DMS153 (cell line): ENCODE results near the gene CALD1.
"Not testable (repeated sequence)": the region's sequence is repeated elsewhere in the genome, so short reads cannot be mapped to it uniquely, and the experiment has no call there.

ENCODE experiments used
- DNase-seq: peaks from one replicate; lab custom pipeline; 2025; lab: John Stamatoyannopoulos, UW

Gene CALD1

GRCh38 chr7:134954197-134955082 is 175.0 kb downstream of the CALD1 start:
- peak; percentile 21 for DNase-seq

- DNase-seq = no peak
Observed at GRCh38 chr7:134957005-134957404, 177.6 kb downstream of the CALD1 start.

GRCh38 chr7:134959810-134960209 is 180.4 kb downstream of the CALD1 start:
- DNase-seq = no peak

GRCh38 chr7:134962270-134962780 is 182.9 kb downstream of the CALD1 start:
- no peak for DNase-seq

GRCh38 chr7:134963036-134963435 is 183.6 kb downstream of the CALD1 start:
- no peak for DNase-seq

- peak; percentile 69 for DNase-seq
Observed at GRCh38 chr7:134966691-134967090, 187.3 kb downstream of the CALD1 start.

GRCh38 chr7:134968110-134968509 is 188.7 kb downstream of the CALD1 start:
- no peak for DNase-seq

- not testable (repeated sequence) for DNase-seq
Observed at GRCh38 chr7:134981645-134982044, 202.2 kb downstream of the CALD1 start.

GRCh38 chr7:134985894-134986362 is 206.5 kb downstream of the CALD1 start:
- DNase-seq = no peak

GRCh38 chr7:134986363-134987251 is 207.2 kb downstream of the CALD1 start, which contains the start of gene AGBL3:
TSS of gene AGBL3 (plus strand) at chr7:134986508. CDS start at chr7:134987934, 1,426 bp downstream.
- peak; percentile 95 for DNase-seq

GRCh38 chr7:134988161-134988560 is 208.7 kb downstream of the CALD1 start:
- no peak for DNase-seq

GRCh38 chr7:134991469-134992339 is 212.3 kb downstream of the CALD1 start:
- no peak for DNase-seq

- DNase-seq = no peak
Observed at GRCh38 chr7:134992626-134993179, 213.3 kb downstream of the CALD1 start.

- no peak for DNase-seq
Observed at GRCh38 chr7:134993877-134994456, 214.5 kb downstream of the CALD1 start.

- no peak for DNase-seq
Observed at GRCh38 chr7:134995239-134996096, 216.0 kb downstream of the CALD1 start.

- DNase-seq = no peak
Observed at GRCh38 chr7:134996097-134996550, 216.7 kb downstream of the CALD1 start.

- DNase-seq = no peak
Observed at GRCh38 chr7:134997214-134997885, 217.9 kb downstream of the CALD1 start.

- DNase-seq = no peak
Observed at GRCh38 chr7:134999136-134999535, 219.7 kb downstream of the CALD1 start.
